Activated T-cell treated with anti-CD3 and anti-CD28 coated beads, Interleukin-2, amount 50 U/mL, for 4 hours (primary cell): ENCODE data around the gene NSD1. TPM values are rescaled to one million over a fixed set of nuclear protein-coding genes. Genes with fewer than 3 reads are reported as not detected.

Source experiments
- ATAC-seq, 2 donors: fragments of 200-7000 bp; cut with Tn5 transposase; one replicate each; pipeline ENCODE4 v1.10.0; 2021
- DNase-seq: peaks from one replicate; pipeline ENCODE4 v3.0.0-alpha.2; 2020
- H3K27me3 Mint-ChIP-seq: one replicate; pipeline ENCODE4 v1.8.0; 2021; ENCODE audit warnings: low read depth, mixed read lengths
- H3K36me3 Mint-ChIP-seq: one replicate; pipeline ENCODE4 v1.8.0; 2022; ENCODE audit warnings: mixed read lengths; ENCODE audit not compliant: insufficient read depth
- H3K4me1 Mint-ChIP-seq: one replicate; pipeline ENCODE4 v1.8.0; 2021; ENCODE audit warnings: low read depth, mixed read lengths
- H3K4me3 Mint-ChIP-seq: one replicate; pipeline ENCODE4 v1.8.0; 2021; ENCODE audit warnings: mild to moderate bottlenecking, moderate library complexity, mixed read lengths
- H3K9me3 Mint-ChIP-seq: one replicate; pipeline ENCODE4 v1.8.0; 2021; ENCODE audit warnings: mixed read lengths
- total RNA-seq, 3 donors: library from RNA; stranded (reverse); gene quantifications; one replicate each; pipeline ENCODE4 v1.2.1, GENCODE V29; 2021

The NSD1 gene
- total RNA-seq, 3 donors from 2014 or later, result 59.3 to 71.6 (median 67.6) TPM

- Mint-ChIP-seq H3K4me3 (no peak overlapping the region), H3K36me3 (no peaks in the 10 kb centered on the region), H3K9me3 (no peaks in the 10 kb centered on the region), H3K27me3 (peaks cover 3% of the 10 kb centered on the region), H3K4me1 (no peaks in the 10 kb centered on the region)
- DNase-seq, result no peak
- ATAC-seq, result no peak
Measured at GRCh38 chr5:177094224-177095087, 39.1 kb upstream of the NSD1 start.

GRCh38 chr5:177095088-177095669 is 38.4 kb upstream of the NSD1 start:
- DNase-seq, result no peak
- Mint-ChIP-seq H3K9me3 (no peaks in the 10 kb centered on the region), H3K4me3 (no peak overlapping the region), H3K36me3 (no peaks in the 10 kb centered on the region), H3K27me3 (peaks cover 6% of the 10 kb centered on the region), H3K4me1 (no peaks in the 10 kb centered on the region)
- no peak for ATAC-seq

DNA sequence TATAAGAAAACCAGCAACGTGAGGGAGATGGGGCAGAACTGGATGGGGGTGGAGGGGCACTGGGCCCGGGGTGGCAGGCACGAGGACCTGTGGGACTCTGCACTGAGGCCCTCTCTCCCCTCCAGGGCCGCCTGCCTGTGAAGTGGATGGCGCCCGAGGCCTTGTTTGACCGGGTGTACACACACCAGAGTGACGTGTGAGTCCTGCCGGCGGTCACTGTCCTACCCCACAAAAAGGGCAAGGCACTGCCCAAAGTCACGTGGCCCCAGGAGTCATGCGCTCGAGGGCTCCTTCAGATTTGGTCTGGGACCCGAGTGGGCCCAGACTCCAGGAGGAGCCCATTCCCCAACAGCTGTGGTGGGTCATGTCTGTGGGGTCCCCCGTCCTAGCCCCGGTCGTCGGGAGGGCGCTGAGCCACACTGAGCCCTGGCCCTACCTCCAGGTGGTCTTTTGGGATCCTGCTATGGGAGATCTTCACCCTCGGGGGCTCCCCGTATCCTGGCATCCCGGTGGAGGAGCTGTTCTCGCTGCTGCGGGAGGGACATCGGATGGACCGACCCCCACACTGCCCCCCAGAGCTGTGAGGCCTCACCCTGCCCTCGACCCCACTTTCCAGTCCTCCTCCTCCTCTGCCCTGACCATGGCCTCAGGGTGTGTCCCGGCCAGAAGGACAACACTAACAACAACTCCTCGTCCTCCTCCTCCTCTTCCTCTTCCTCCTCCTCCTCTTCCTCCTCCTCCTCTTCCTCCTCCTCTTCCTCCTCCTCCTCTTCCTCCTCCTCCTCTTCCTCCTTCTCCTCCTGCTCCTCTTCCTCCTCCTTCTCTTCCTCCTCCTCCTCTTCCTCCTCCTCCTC is 37.2 kb upstream of the NSD1 start:
- no peak for ATAC-seq
- no peak overlapping the region for H3K4me3 Mint-ChIP-seq
- H3K9me3 Mint-ChIP-seq, result no peaks in the 10 kb centered on the region
- no peaks in the 10 kb centered on the region for H3K36me3 Mint-ChIP-seq
- no peak for DNase-seq
- no peaks in the 10 kb centered on the region for H3K4me1 Mint-ChIP-seq
- H3K27me3 Mint-ChIP-seq, result peaks cover 9% of the 10 kb centered on the region

DNA sequence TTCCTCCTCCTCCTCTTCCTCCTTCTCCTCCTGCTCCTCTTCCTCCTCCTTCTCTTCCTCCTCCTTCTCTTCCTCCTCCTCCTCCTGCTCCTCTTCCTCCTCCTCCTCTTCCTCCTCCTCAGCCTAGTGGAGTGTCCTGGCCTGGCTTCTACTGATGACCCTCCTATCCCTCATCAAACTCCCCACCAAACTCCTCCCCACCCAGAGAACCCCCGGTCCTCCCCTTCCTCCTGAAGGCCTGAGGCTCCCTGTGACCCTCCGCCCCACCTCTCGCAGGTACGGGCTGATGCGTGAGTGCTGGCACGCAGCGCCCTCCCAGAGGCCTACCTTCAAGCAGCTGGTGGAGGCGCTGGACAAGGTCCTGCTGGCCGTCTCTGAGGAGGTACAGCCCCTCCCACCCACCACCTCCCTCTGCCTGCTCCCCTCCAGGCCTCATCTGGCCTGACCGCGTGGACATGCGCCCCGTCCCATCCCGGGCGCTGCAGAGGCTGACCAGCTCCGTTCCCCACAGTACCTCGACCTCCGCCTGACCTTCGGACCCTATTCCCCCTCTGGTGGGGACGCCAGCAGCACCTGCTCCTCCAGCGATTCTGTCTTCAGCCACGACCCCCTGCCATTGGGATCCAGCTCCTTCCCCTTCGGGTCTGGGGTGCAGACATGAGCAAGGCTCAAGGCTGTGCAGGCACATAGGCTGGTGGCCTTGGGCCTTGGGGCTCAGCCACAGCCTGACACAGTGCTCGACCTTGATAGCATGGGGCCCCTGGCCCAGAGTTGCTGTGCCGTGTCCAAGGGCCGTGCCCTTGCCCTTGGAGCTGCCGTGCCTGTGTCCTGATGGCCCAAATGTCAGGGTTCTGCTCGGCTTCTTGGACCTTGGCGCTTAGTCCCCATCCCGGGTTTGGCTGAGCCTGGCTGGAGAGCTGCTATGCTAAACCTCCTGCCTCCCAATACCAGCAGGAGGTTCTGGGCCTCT is 36.3 kb upstream of the NSD1 start:
- Mint-ChIP-seq H3K9me3 (no peaks in the 10 kb centered on the region), H3K36me3 (no peaks in the 10 kb centered on the region), H3K4me1 (no peaks in the 10 kb centered on the region), H3K27me3 (peaks cover 6% of the 10 kb centered on the region), H3K4me3 (no peak overlapping the region)
- DNase-seq (no peak), ATAC-seq (no peak)

DNA sequence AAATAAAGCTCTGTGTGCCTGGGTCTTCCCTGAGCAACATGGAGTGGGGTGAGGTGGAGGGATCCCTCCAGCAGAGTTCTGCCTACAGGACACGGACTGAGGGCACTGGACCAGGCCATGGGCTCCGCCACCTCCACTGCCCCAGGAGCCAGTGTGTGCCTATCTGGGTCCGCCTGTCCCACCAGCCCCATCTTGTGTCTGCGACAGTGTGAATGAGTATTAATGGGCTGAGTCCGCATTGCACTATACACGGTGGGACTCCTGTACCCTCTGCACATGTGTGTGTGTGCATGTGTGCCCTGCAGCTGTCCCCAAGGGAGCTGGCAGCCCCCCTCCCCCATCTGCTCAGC is 35.5 kb upstream of the NSD1 start:
- Mint-ChIP-seq H3K4me1 (no peaks in the 10 kb centered on the region), H3K4me3 (no peak overlapping the region), H3K27me3 (peaks cover 6% of the 10 kb centered on the region), H3K9me3 (no peaks in the 10 kb centered on the region), H3K36me3 (no peaks in the 10 kb centered on the region)
- no peak for DNase-seq
- ATAC-seq, result no peak

GRCh38 chr5:177098470-177099141 is 35.0 kb upstream of the NSD1 start:
- H3K9me3 Mint-ChIP-seq, result no peaks in the 10 kb centered on the region
- no peaks in the 10 kb centered on the region for H3K36me3 Mint-ChIP-seq
- peaks cover 6% of the 10 kb centered on the region for H3K27me3 Mint-ChIP-seq
- no peak overlapping the region for H3K4me3 Mint-ChIP-seq
- ATAC-seq (no peak), DNase-seq (no peak)
- no peaks in the 10 kb centered on the region for H3K4me1 Mint-ChIP-seq

- Mint-ChIP-seq H3K36me3 (no peaks in the 10 kb centered on the region), H3K4me3 (no peak overlapping the region), H3K9me3 (no peaks in the 10 kb centered on the region), H3K27me3 (peaks cover 10% of the 10 kb centered on the region), H3K4me1 (no peaks in the 10 kb centered on the region)
- DNase-seq, result no peak
- no peak for ATAC-seq
Measured at GRCh38 chr5:177099422-177100093, 34.0 kb upstream of the NSD1 start.

- DNase-seq (no peak), ATAC-seq (no peak)
- Mint-ChIP-seq H3K36me3 (no peaks in the 10 kb centered on the region), H3K27me3 (peaks cover 10% of the 10 kb centered on the region), H3K4me3 (no peak overlapping the region), H3K9me3 (no peaks in the 10 kb centered on the region), H3K4me1 (no peaks in the 10 kb centered on the region)
Measured at GRCh38 chr5:177100714-177101121, 32.9 kb upstream of the NSD1 start.

- no peak overlapping the region for H3K4me3 Mint-ChIP-seq
- no peak for DNase-seq
- peaks cover 12% of the 10 kb centered on the region for H3K27me3 Mint-ChIP-seq
- H3K9me3 Mint-ChIP-seq, result no peaks in the 10 kb centered on the region
- H3K4me1 Mint-ChIP-seq, result no peaks in the 10 kb centered on the region
- no peaks in the 10 kb centered on the region for H3K36me3 Mint-ChIP-seq
- no peak for ATAC-seq
Measured at GRCh38 chr5:177103523-177104253, 29.9 kb upstream of the NSD1 start.

GRCh38 chr5:177105691-177106476 is 27.7 kb upstream of the NSD1 start:
- ATAC-seq (no peak), DNase-seq (no peak)
- no peaks in the 10 kb centered on the region for H3K36me3 Mint-ChIP-seq
- H3K4me1 Mint-ChIP-seq, result no peaks in the 10 kb centered on the region
- peaks cover 6% of the 10 kb centered on the region for H3K27me3 Mint-ChIP-seq
- no peak overlapping the region for H3K4me3 Mint-ChIP-seq
- H3K9me3 Mint-ChIP-seq, result no peaks in the 10 kb centered on the region

GRCh38 chr5:177107159-177107558 is 26.4 kb upstream of the NSD1 start:
- DNase-seq (no peak), ATAC-seq (no peak)
- no peaks in the 10 kb centered on the region for H3K4me1 Mint-ChIP-seq
- no peak overlapping the region for H3K4me3 Mint-ChIP-seq
- no peaks in the 10 kb centered on the region for H3K36me3 Mint-ChIP-seq
- peaks cover 6% of the 10 kb centered on the region for H3K27me3 Mint-ChIP-seq
- H3K9me3 Mint-ChIP-seq, result no peaks in the 10 kb centered on the region

DNA sequence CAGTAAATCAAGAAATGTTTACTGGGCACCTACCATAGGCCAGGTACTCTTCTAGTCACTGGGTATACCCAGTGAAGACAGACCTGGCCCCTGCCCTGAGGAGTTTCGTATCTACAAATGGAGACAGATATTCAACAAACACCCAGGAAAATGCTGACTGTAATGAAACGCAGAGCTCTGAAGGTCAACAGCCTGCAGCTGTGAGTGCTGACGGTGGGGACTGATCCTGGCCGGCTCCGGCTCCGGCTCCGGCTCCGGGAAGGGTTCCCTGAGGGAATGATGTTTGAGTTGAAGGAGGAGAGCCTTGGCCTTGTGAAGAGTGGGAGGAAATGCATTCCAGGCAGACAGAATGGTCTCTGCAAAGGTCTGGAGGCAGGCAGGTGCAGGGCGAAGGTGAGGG is 23.8 kb upstream of the NSD1 start:
- DNase-seq, result no peak
- no peak overlapping the region for H3K4me3 Mint-ChIP-seq
- H3K9me3 Mint-ChIP-seq, result no peaks in the 10 kb centered on the region
- no peaks in the 10 kb centered on the region for H3K36me3 Mint-ChIP-seq
- no peak for ATAC-seq
- H3K4me1 Mint-ChIP-seq, result peaks cover 3% of the 10 kb centered on the region
- peaks cover 2% of the 10 kb centered on the region for H3K27me3 Mint-ChIP-seq
